K562 (cell line): Measurements from ENCODE around the gene ARF1. TPM values are rescaled to one million over a fixed set of nuclear protein-coding genes. Genes with fewer than 3 reads are reported as not detected.
A peak's percentile ranks its signal among the peaks of the same experiment; 100 is the strongest.

Experiments
- ELF4 ChIP-seq: fragments of 450-650 bp; formaldehyde crosslinking; IDR thresholded peaks from 2 replicates; pipeline ENCODE4 v1.4.0; 2022; ENCODE audit warnings: missing genetic modification characterization
- HCFC1 ChIP-seq: IDR thresholded peaks from 2 replicates; pipeline ENCODE4 v1.6.1; 2012; ENCODE audit warnings: low read depth, low read length, improper control_type of control experiment
- MXD1 ChIP-seq: fragments of 250-450 bp; sonication (Bioruptor Pico); IDR thresholded peaks from 2 replicates; pipeline ENCODE4 v1.8.0; 2021; ENCODE audit warnings: borderline replicate concordance, mild to moderate bottlenecking, moderate library complexity; ENCODE audit not compliant: poor library complexity, severe bottlenecking
- MYC ChIP-seq, 2 experiments: fragments of 250-450 bp in 1 of 2; sonication (Bioruptor Pico) in 1 of 2; IDR thresholded peaks; 2 replicates each; pipeline versions ENCODE4 v1.5.1 to v1.6.1; 2012 to 2021; ENCODE audit warnings: low read depth in 2 of 2, borderline replicate concordance in 1 of 2, improper control_type of control experiment in 1 of 2, low read length in 1 of 2, mild to moderate bottlenecking in 1 of 2, moderate library complexity in 1 of 2
- NR3C1 ChIP-seq: sonication (generic); formaldehyde crosslinking; IDR thresholded peaks from 2 replicates; pipeline ENCODE4 v1.8.1; 2022; ENCODE audit warnings: missing genetic modification reagents
- POLR2H ChIP-seq: IDR thresholded peaks from 2 replicates; pipeline ENCODE4 v1.6.1; 2016; ENCODE audit warnings: missing genetic modification characterization, low read depth, mild to moderate bottlenecking, control low read depth, missing compliant biosample characterization, moderate library complexity
- RERE ChIP-seq: sonication (generic); formaldehyde crosslinking; IDR thresholded peaks from 2 replicates; pipeline ENCODE4 v1.8.0; 2023; ENCODE audit warnings: missing genetic modification reagents, mild to moderate bottlenecking, borderline replicate concordance
- REST ChIP-seq, 2 experiments: fragments of 450-650 bp; formaldehyde crosslinking in 1 of 2; IDR thresholded peaks; 2 replicates each; pipeline versions ENCODE4 v1.4.0 to v1.6.1; 2014 to 2020; ENCODE audit warnings: mild to moderate bottlenecking in 2 of 2, borderline replicate concordance in 1 of 2, low read depth in 1 of 2
- SMARCA5 ChIP-seq: fragments of 450-650 bp; IDR thresholded peaks from 2 replicates; pipeline ENCODE4 v1.6.1; 2016
- ZBTB1 ChIP-seq: sonication (generic); formaldehyde crosslinking; IDR thresholded peaks from 2 replicates; pipeline ENCODE4 v1.8.1; 2023; ENCODE audit warnings: missing genetic modification reagents, low read depth, mild to moderate bottlenecking, borderline replicate concordance
- ZNF77 ChIP-seq: fragments of 250-450 bp; sonication (Bioruptor Pico); IDR thresholded peaks from 2 replicates; pipeline ENCODE4 v1.5.0; 2020
- polyA plus RNA-seq, 8 experiments: library from polyadenylated mRNA; depleted of rRNA in 4 of 8; stranded (reverse) in 5 of 8; unstranded in 3 of 8; fragments of >200 nt; fragmentation: Nextera tagmentation in 2 of 8; fragmentation: Illumina TruSeq in 1 of 8; extraction: Ambion mirVana in 2 of 8; extraction: Trizol in 1 of 8; gene quantifications; 2 replicates each; pipeline versions ENCODE4 v1.2.1 to v1.2.3, GENCODE V29; 2011 to 2014; ENCODE audit warnings: inconsistent platforms in 1 of 8, missing spikeins in 1 of 8
- total RNA-seq, 7 experiments: library from RNA; depleted of rRNA in 6 of 7; stranded (reverse); fragments of >200 nt in 6 of 7; fragmentation: Illumina TruSeq in 2 of 7; extraction: Trizol in 2 of 7; gene quantifications; 2 replicates each; pipeline versions ENCODE4 v1.2.1 to v1.2.3, GENCODE V29; 2011 to 2021; ENCODE audit warnings: low replicate concordance in 1 of 7

The ARF1 gene
- total and polyA plus RNA-seq, 9 of the 15 experiments (the other 6 are each of a cell fraction or from before 2014, with no cell fraction given), result 69.8 to 593 (median 325) TPM

GRCh38 chr1:228102791-228103620 lies 20.5 kb downstream of the ARF1 start, which contains the start of gene C1orf35 (continued):
- TF ChIP-seq ELF4 (CRISPR knock-in tag) (peak; percentile 17; the same call in 1 of the 2 replicates), SMARCA5 (no peak), HCFC1 (peak; percentile 90), REST (IDR thresholded peaks at IDR 0.05; ENCODE audit: borderline replicate concordance) (no peak), REST (CRISPR knock-in tag; IDR thresholded peaks at IDR 0.05; ENCODE audit: low read depth) (peak; percentile 58; the same call in 1 of the 2 replicates), ZBTB1 (CRISPR knock-in tag) (peak; percentile 67; the same call in 1 of the 2 replicates), MYC (IDR thresholded peaks at IDR 0.05; ENCODE audit: low read depth, low read length) (peak; percentile 86), MYC (CRISPR knock-in tag; IDR thresholded peaks at IDR 0.05; ENCODE audit: borderline replicate concordance, low read depth) (no peak), NR3C1 (CRISPR knock-in tag) (peak; percentile 78; the same call in 1 of the 2 replicates), MXD1 (CRISPR knock-in tag) (peak; percentile 4), ZNF77 (CRISPR knock-in tag) (no peak), RERE (peak; percentile 53; the same call in 1 of the 2 replicates), POLR2H (tag) (peak; percentile 68; the same call in 1 of the 2 replicates)
